OCI-LY3 (cell line): ENCODE data around the gene MMAA.

Experiments
- EZH2phosphoT487 ChIP-seq: fragments of 200-600 bp; shearing (Covaris generic); IDR thresholded peaks from 2 replicates; pipeline ENCODE4 v1.6.1; 2018; ENCODE audit warnings: antibody characterized with exemption, mixed run types, low read depth
- TF ChIP-seq, protein P1 (sequence below): fragments of 200-600, 300-600 bp; sonication (generic); IDR thresholded peaks from 2 replicates; pipeline ENCODE4 v1.5.1; 2014; ENCODE audit warnings: antibody characterized with exemption, low read length, low read depth

- no peak for TF ChIP-seq EZH2phosphoT487
- TF ChIP-seq, protein P1, sequence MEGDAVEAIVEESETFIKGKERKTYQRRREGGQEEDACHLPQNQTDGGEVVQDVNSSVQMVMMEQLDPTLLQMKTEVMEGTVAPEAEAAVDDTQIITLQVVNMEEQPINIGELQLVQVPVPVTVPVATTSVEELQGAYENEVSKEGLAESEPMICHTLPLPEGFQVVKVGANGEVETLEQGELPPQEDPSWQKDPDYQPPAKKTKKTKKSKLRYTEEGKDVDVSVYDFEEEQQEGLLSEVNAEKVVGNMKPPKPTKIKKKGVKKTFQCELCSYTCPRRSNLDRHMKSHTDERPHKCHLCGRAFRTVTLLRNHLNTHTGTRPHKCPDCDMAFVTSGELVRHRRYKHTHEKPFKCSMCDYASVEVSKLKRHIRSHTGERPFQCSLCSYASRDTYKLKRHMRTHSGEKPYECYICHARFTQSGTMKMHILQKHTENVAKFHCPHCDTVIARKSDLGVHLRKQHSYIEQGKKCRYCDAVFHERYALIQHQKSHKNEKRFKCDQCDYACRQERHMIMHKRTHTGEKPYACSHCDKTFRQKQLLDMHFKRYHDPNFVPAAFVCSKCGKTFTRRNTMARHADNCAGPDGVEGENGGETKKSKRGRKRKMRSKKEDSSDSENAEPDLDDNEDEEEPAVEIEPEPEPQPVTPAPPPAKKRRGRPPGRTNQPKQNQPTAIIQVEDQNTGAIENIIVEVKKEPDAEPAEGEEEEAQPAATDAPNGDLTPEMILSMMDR: no peak
Measured at GRCh38 chr4:145580906-145581305, 38.3 kb upstream of the MMAA start.
